H1 (cell line): ENCODE data around the gene KRT34. TPM values are rescaled to one million over a fixed set of nuclear protein-coding genes. Genes with fewer than 3 reads are reported as not detected.

Source experiments
- CTCF ChIA-PET: fragments of 300-600 bp; sonication (Branson Sonifier 250); formaldehyde crosslinking; loops from one replicate; lab custom pipeline; 2021; ENCODE audit not compliant: partially characterized antibody; lab: Charles Lee
- POLR2A ChIA-PET: fragments of 300-600 bp; sonication (Branson Sonifier 250); formaldehyde crosslinking; loops from one replicate; lab custom pipeline; 2021; ENCODE audit warnings: inconsistent platforms; ENCODE audit not compliant: partially characterized antibody; lab: Charles Lee
- DNase-seq, 2 experiments: peaks; one replicate each; pipeline versions ENCODE4 v3.0.0 to v3.0.0-alpha.2; 2010 to 2022; ENCODE audit warnings: low spot score in 2 of 2, low read depth in 1 of 2, mixed read lengths in 1 of 2
- FAIRE-seq: peaks from 2 replicates; lab custom pipeline; 2011; peaks lifted over from hg19 to GRCh38; lab: Jason Lieb, UNC
- H2AFZ ChIP-seq: 2 replicates; pipeline ENCODE4 v1.8.1; 2012; ENCODE audit warnings: low read length, inconsistent platforms
- H2AK5ac ChIP-seq: 2 replicates; pipeline ENCODE4 v1.6.1; 2013; ENCODE audit warnings: low read depth, low read length
- H2BK120ac ChIP-seq: replicated peaks from 2 replicates; pipeline ENCODE3; 2013; ENCODE audit warnings: low read depth, low read length, inconsistent platforms
- H2BK12ac ChIP-seq: 2 replicates; pipeline ENCODE4 v1.6.1; 2013; ENCODE audit warnings: low read depth, low read length
- H2BK15ac ChIP-seq: 2 replicates; pipeline ENCODE4 v1.6.1; 2013; ENCODE audit warnings: low read length
- H2BK20ac ChIP-seq: 2 replicates; pipeline ENCODE4 v1.6.1; 2013; ENCODE audit warnings: low read length
- H2BK5ac ChIP-seq: 2 replicates; pipeline ENCODE4 v1.6.1; 2013; ENCODE audit warnings: low read depth, low read length
- H3K14ac ChIP-seq: 2 replicates; pipeline ENCODE4 v1.6.1; 2013; ENCODE audit warnings: inconsistent platforms; ENCODE audit not compliant: insufficient read length
- H3K18ac ChIP-seq: 2 replicates; pipeline ENCODE4 v1.6.1; 2013; ENCODE audit warnings: low read length; ENCODE audit errors: extremely low read depth
- H3K23ac ChIP-seq: 2 replicates; pipeline ENCODE4 v1.6.1; 2013; ENCODE audit warnings: inconsistent platforms; ENCODE audit not compliant: insufficient read length
- H3K23me2 ChIP-seq: 2 replicates; pipeline ENCODE4 v1.6.1; 2013; ENCODE audit warnings: low read depth, low read length
- H3K27ac ChIP-seq: 2 replicates; pipeline ENCODE4 v1.6.1; 2011; ENCODE audit warnings: low read depth, low read length, inconsistent platforms
- H3K27me3 ChIP-seq, 4 experiments: replicated peaks in 1 of 4; 1 replicate in 1 of 4; 2 replicates in 3 of 4; pipeline versions ENCODE4 v1.6.1 to v1.8.1; 2011 to 2013; ENCODE audit warnings: low read length in 3 of 4, mild to moderate bottlenecking in 3 of 4, inconsistent platforms in 2 of 4, mixed read lengths in 2 of 4, moderate library complexity in 1 of 4; ENCODE audit not compliant: control insufficient read depth in 3 of 4, insufficient read depth in 3 of 4; ENCODE audit errors: extremely low read depth in 1 of 4
- H3K36me3 ChIP-seq, 4 experiments: 2 replicates each; pipeline versions ENCODE4 v1.6.1 to v1.8.1; 2011 to 2013; ENCODE audit warnings: mild to moderate bottlenecking in 4 of 4, low read length in 3 of 4, moderate library complexity in 2 of 4, control low read depth in 1 of 4, inconsistent platforms in 1 of 4; ENCODE audit not compliant: insufficient read depth in 4 of 4, control insufficient read depth in 2 of 4
- H3K4ac ChIP-seq: replicated peaks from 2 replicates; pipeline ENCODE3; 2013; ENCODE audit warnings: low read length, low read depth, mixed read lengths, inconsistent platforms; ENCODE audit not compliant: insufficient read length
- H3K4me1 ChIP-seq, 4 experiments: replicated peaks in 1 of 4; 1 replicate in 1 of 4; 2 replicates in 3 of 4; pipeline versions ENCODE4 v1.6.1 to v1.8.1; 2011 to 2013; ENCODE audit warnings: low read length in 3 of 4, inconsistent platforms in 2 of 4, mixed read lengths in 1 of 4; ENCODE audit not compliant: insufficient read depth in 4 of 4, control insufficient read depth in 3 of 4
- H3K4me2 ChIP-seq, 2 experiments: 2 replicates each; pipeline versions ENCODE4 v1.6.1 to v1.8.1; 2011 to 2013; ENCODE audit warnings: low read depth in 2 of 2, low read length in 2 of 2, control low read depth in 1 of 2, inconsistent platforms in 1 of 2, mild to moderate bottlenecking in 1 of 2; ENCODE audit not compliant: insufficient read depth in 1 of 2
- H3K4me3 ChIP-seq, 4 experiments: fragments of 200-600, 300-600 bp in 1 of 4; sonication (generic), shearing (Covaris generic), sonication (Bioruptor Twin) in 1 of 4; 2 replicates each; pipeline versions ENCODE4 v1.5.1 to v1.8.1; 2011 to 2016; ENCODE audit warnings: low read length in 4 of 4, low read depth in 3 of 4, control low read depth in 2 of 4, inconsistent platforms in 2 of 4, mild to moderate bottlenecking in 2 of 4, mixed read lengths in 1 of 4, moderate library complexity in 1 of 4; ENCODE audit not compliant: insufficient read depth in 2 of 4; ENCODE audit errors: extremely low read depth in 1 of 4
- H3K56ac ChIP-seq: replicated peaks from 2 replicates; pipeline ENCODE3; 2013; ENCODE audit warnings: low read depth, mild to moderate bottlenecking, mixed read lengths, low read length, inconsistent platforms; ENCODE audit not compliant: insufficient read length
- H3K79me1 ChIP-seq: 2 replicates; pipeline ENCODE4 v1.6.1; 2013; ENCODE audit warnings: low read depth, low read length, control low read depth
- H3K79me2 ChIP-seq, 2 experiments: 2 replicates each; pipeline versions ENCODE4 v1.6.1 to v1.8.1; 2012 to 2013; ENCODE audit warnings: low read length in 2 of 2, mild to moderate bottlenecking in 2 of 2, inconsistent platforms in 1 of 2; ENCODE audit not compliant: insufficient read depth in 2 of 2, control insufficient read depth in 1 of 2
- H3K9ac ChIP-seq, 4 experiments: replicated peaks in 1 of 4; 1 replicate in 1 of 4; 2 replicates in 3 of 4; pipeline versions ENCODE4 v1.6.1 to v1.8.1; 2011 to 2013; ENCODE audit warnings: low read depth in 3 of 4, low read length in 3 of 4, control low read depth in 2 of 4, mild to moderate bottlenecking in 2 of 4, moderate library complexity in 2 of 4, inconsistent platforms in 1 of 4; ENCODE audit errors: extremely low read depth in 1 of 4
- H3K9me3 ChIP-seq, 2 experiments: 2 replicates each; pipeline versions ENCODE4 v1.6.1 to v1.8.1; 2012 to 2013; ENCODE audit warnings: mild to moderate bottlenecking in 2 of 2, moderate library complexity in 2 of 2, control low read depth in 1 of 2, inconsistent platforms in 1 of 2, low read depth in 1 of 2, low read length in 1 of 2, mixed read lengths in 1 of 2; ENCODE audit not compliant: insufficient read depth in 2 of 2
- H4K20me1 ChIP-seq, 2 experiments: replicated peaks in 1 of 2; 2 replicates each; pipeline versions ENCODE3 to v1.8.1; 2011 to 2013; ENCODE audit warnings: inconsistent platforms in 2 of 2, low read length in 2 of 2, mild to moderate bottlenecking in 1 of 2; ENCODE audit not compliant: insufficient read depth in 2 of 2, control insufficient read depth in 1 of 2
- H4K5ac ChIP-seq: 2 replicates; pipeline ENCODE4 v1.6.1; 2013; ENCODE audit warnings: low read length, low read depth, mixed read lengths, inconsistent platforms; ENCODE audit not compliant: insufficient read length
- H4K8ac ChIP-seq: 2 replicates; pipeline ENCODE4 v1.8.0; 2013; ENCODE audit warnings: mild to moderate bottlenecking, moderate library complexity, low read length, inconsistent platforms; ENCODE audit not compliant: insufficient read depth; ENCODE audit errors: extremely low read depth
- H4K91ac ChIP-seq: replicated peaks from 2 replicates; pipeline ENCODE3; 2013; ENCODE audit warnings: low read length, mixed read lengths, inconsistent platforms; ENCODE audit not compliant: insufficient read length
- E2F6 ChIP-seq: IDR thresholded peaks from 2 replicates; pipeline ENCODE4 v1.6.1; 2012; ENCODE audit warnings: inconsistent platforms
- GTF2F1 ChIP-seq: IDR thresholded peaks from 2 replicates; pipeline ENCODE4 v1.6.1; 2012; ENCODE audit warnings: low read depth, low read length, improper control_type of control experiment, borderline replicate concordance
- WGBS, 2 experiments: shearing (Covaris generic) in 1 of 2; methylation state at CpG; one replicate each; pipeline versions ENCODE4 v1.1.6 to v1.1.7; 2013 to 2015; ENCODE audit warnings: low lambda C conversion rate in 2 of 2, mixed read lengths in 2 of 2, inconsistent platforms in 1 of 2, low coverage in 1 of 2, missing lambda C conversion rate in 1 of 2; ENCODE audit not compliant: insufficient replicate concordance in 2 of 2, insufficient coverage in 1 of 2, insufficient read length in 1 of 2; ENCODE audit errors: extremely low coverage in 1 of 2, missing lambda C conversion rate in 1 of 2; 5-methylcytosine and 5-hydroxymethylcytosine counted together
- polyA plus RNA-seq, 7 experiments: library from polyadenylated mRNA; depleted of rRNA in 3 of 7; stranded (reverse) in 5 of 7; unstranded in 2 of 7; fragments of >200 nt in 5 of 7; fragments of 200-250 nt in 2 of 7; gene quantifications; 1 replicate in 5 of 7; 2 replicates in 1 of 7; 4 replicates in 1 of 7; pipeline versions ENCODE4 v1.2.1 to v1.2.3, GENCODE V29; 2011 to 2013; ENCODE audit warnings: missing spikeins in 2 of 7, mixed read lengths in 2 of 7
- total RNA-seq: library from RNA; stranded (reverse); fragmentation: NEBNext Ultra II Directional; extraction: Animal tissue kit (Norgen Biotek cat#: 25700); gene quantifications from 2 replicates; pipeline ENCODE4 v1.2.1, GENCODE V29; 2021

Gene KRT34
- total and polyA plus RNA-seq, 2 of the 8 experiments (the other 6 are each of a cell fraction or from before 2014, with no cell fraction given), result not detected

GRCh38 chr17:41417576-41418015 lies 35.5 kb upstream of the KRT34 start:
- H2AK5ac ChIP-seq, result no peak overlapping the region
- H2AFZ ChIP-seq, result no peak overlapping the region
- H3K23ac ChIP-seq, result no peak overlapping the region
- H3K27ac ChIP-seq, result no peak overlapping the region
- no peak overlapping the region for H2BK12ac ChIP-seq
- no peaks in the 10 kb centered on the region for H3K79me1 ChIP-seq
- ChIA-PET CTCF (interaction anchor here (0.8 to 3.8 kb wide), 42 partner anchors 9 to 562 kb away, joined by 3 to 51 read pairs (median 4); partner anchors contain the start of genes KRT19, KRT33B and KRT38), POLR2A (no interaction called here)
- WGBS, 2 experiments, result 32% methylated on average over 4 of the region's 4 CpGs; no CpG with 5 or more reads in 1 of the 2 experiments
- no peak overlapping the region for H2BK120ac ChIP-seq
- no peak overlapping the region for H2BK5ac ChIP-seq
- FAIRE-seq (peak; percentile 81), DNase-seq (peak in 1 of 2 experiments; percentile 51)
- no peak overlapping the region for H4K91ac ChIP-seq
- H3K4ac ChIP-seq, result no peak overlapping the region
- no peak overlapping the region for H3K9ac ChIP-seq
- no peak overlapping the region for H4K5ac ChIP-seq
- no peak overlapping the region for H4K8ac ChIP-seq
- no peaks in the 10 kb centered on the region for H4K20me1 ChIP-seq
- no peaks in the 10 kb centered on the region for H3K9me3 ChIP-seq
- no peak overlapping the region for H2BK20ac ChIP-seq
- H3K79me2 ChIP-seq, result no peaks in the 10 kb centered on the region
- no peak overlapping the region for H3K14ac ChIP-seq
- H3K4me1 ChIP-seq, result peaks cover 0 to 7% (median 0%) of the 10 kb centered on the region in 4 experiments; a peak in 4 of 7 replicates
- no peak overlapping the region for H3K4me2 ChIP-seq
- no peak overlapping the region for H3K4me3 ChIP-seq
- no peak overlapping the region; the same call in 1 of the 2 replicates for H2BK15ac ChIP-seq
- H3K18ac ChIP-seq, result no peak overlapping the region
- H3K56ac ChIP-seq, result no peak overlapping the region
- no peaks in the 10 kb centered on the region for H3K36me3 ChIP-seq
- no peaks in the 10 kb centered on the region for H3K23me2 ChIP-seq
- no peaks in the 10 kb centered on the region; a peak in 2 of 7 replicates for H3K27me3 ChIP-seq
- peak; percentile 58; the same call in 1 of the 2 replicates for TF ChIP-seq E2F6
- no peak for TF ChIP-seq GTF2F1
